Heart left ventricle (tissue), 16 donors: ENCODE measurements around the gene AKIP1. TPM values are rescaled to one million over a fixed set of nuclear protein-coding genes. Genes with fewer than 3 reads are reported as not detected.

Experiments used
- ATAC-seq, 4 donors: fragments of 200-7000 bp; cut with Tn5 transposase; one replicate each; pipeline ENCODE4 v1.9.1; 2020 to 2022; ENCODE audit warnings: moderate library complexity in 4 of 4, mild to moderate bottlenecking in 3 of 4, moderate number of reproducible peaks in 1 of 4
- DNase-seq, 5 donors: peaks; one replicate each; pipeline ENCODE4 v3.0.0-alpha.2; 2020
- H3K27ac ChIP-seq, 12 donors: fragments of 200-600 bp; sonication (generic) in 4 of 12; one replicate each; pipeline versions ENCODE4 v1.5.0 to v1.8.0; 2016 to 2022; ENCODE audit warnings: mild to moderate bottlenecking in 2 of 12
- H3K27me3 ChIP-seq, 9 donors: fragments of 200-600 bp; sonication (generic) in 2 of 9; one replicate each; pipeline versions ENCODE4 v1.5.1 to v1.8.0; 2016 to 2022; ENCODE audit warnings: mild to moderate bottlenecking in 3 of 9
- H3K36me3 ChIP-seq, 9 donors: fragments of 200-600 bp; sonication (generic) in 2 of 9; one replicate each; pipeline versions ENCODE4 v1.5.0 to v1.8.0; 2018 to 2022; ENCODE audit warnings: mild to moderate bottlenecking in 2 of 9
- H3K4me1 ChIP-seq, 12 donors: fragments of 200-600 bp; sonication (generic) in 4 of 12; one replicate each; pipeline versions ENCODE4 v1.5.0 to v1.8.0; 2016 to 2022; ENCODE audit warnings: mild to moderate bottlenecking in 3 of 12
- H3K4me3 ChIP-seq, 12 donors: fragments of 200-600 bp; sonication (generic) in 4 of 12; one replicate each; pipeline versions ENCODE4 v1.5.0 to v1.8.0; 2017 to 2022; ENCODE audit warnings: mild to moderate bottlenecking in 9 of 12, moderate library complexity in 4 of 12
- H3K9me3 ChIP-seq, 12 donors: fragments of 200-600 bp; sonication (generic) in 4 of 12; one replicate each; pipeline versions ENCODE4 v1.5.0 to v1.8.0; 2016 to 2022; ENCODE audit warnings: mild to moderate bottlenecking in 1 of 12
- CTCF ChIP-seq, 12 donors: fragments of 200-600 bp; sonication (generic) in 4 of 12; IDR thresholded peaks; one replicate each; pipeline versions ENCODE4 v1.5.0 to v1.8.0; 2018 to 2022; ENCODE audit warnings: antibody characterized with exemption in 12 of 12, mild to moderate bottlenecking in 5 of 12
- POLR2A ChIP-seq, 2 donors: fragments of 450-650 bp; IDR thresholded peaks; one replicate each; pipeline ENCODE4 v1.6.1; 2017; ENCODE audit warnings: antibody characterized with exemption in 2 of 2, mild to moderate bottlenecking in 2 of 2, moderate library complexity in 2 of 2
- WGBS, 4 donors: extraction: QIAGEN DNeasy Blood & Tissue Kit in 2 of 4; methylation state at CpG; one replicate each; pipeline versions ENCODE4 v1.1.5 to v1.1.7; 2013 to 2018; 5-methylcytosine and 5-hydroxymethylcytosine counted together
- intact Hi-C, 10 donors: fragments of 100-400 bp; cut with DNase I; formaldehyde crosslinking; loops; one replicate each; pipeline versions ENCODE4 v1.11.1 to v1.14.2; 2022
- long read RNA-seq, 3 donors: library from polyadenylated mRNA; unstranded; transcript quantifications; one replicate each; pipeline ENCODE4 v2.0.0, GENCODE V29; 2020 to 2021
- polyA plus RNA-seq, 2 donors: library from polyadenylated mRNA; stranded (reverse); fragments of 200-250 nt; gene quantifications; one replicate each; pipeline ENCODE4 v1.2.3, GENCODE V29; 2013
- total RNA-seq, 9 donors: library from RNA; depleted of rRNA in 2 of 9; stranded (reverse); fragments of >200 nt in 2 of 9; fragmentation: NEBNext Ultra II Directional in 3 of 9; extraction: Animal tissue kit (Norgen Biotek cat#: 25700) in 3 of 9; gene quantifications; one replicate each; pipeline versions ENCODE4 v1.1.0 to v1.2.4, GENCODE V29; 2016 to 2023
- donor health status: ischemic (EF 13 %, LVEDD 7.1; RV severe dilation, severe dysfunction).
- donor health status: healthy with polysubstance abuse.
- donor health status: DM: no; HTN: yes; CAD: no.
- donor health status: DM: no; HTN: no; CAD: no.
- donor health status: ischemic (EF 25% LVEDD 6.9; RV normal size, moderate dysfunction).
- donor health status: ischemic (EF 25% LVEDD 5.7; RV mildly dilated, moderate dysfunction).
- donor health status: healthy.
- donor health status: DM: yes; HTN: yes; CAD: no.
- donor health status: ischemic (EF 35%, LVEDD 5.7; RV mildly dilated, moderate dysfunction).
- donor health status: nonischemic (EF 11% LVEDD 7.7; RV severe dilation, severe dysfunction).
- donor health status: DM: yes; HTN: yes; CAD: no.
- donor health status: PGD.
- donor health status: ischemic (EF 29% LVEDD 5.4; RV normal size, mild dysfunction).
- donor health status: nonischemic (EF 23%, LVEDD 6.1; RV moderate dilation, normal function).

AKIP1 gene
- 10 to 100 TPM; 21.6 to 39.9 (median 27.4) TPM for total RNA-seq
- polyA plus RNA-seq = 10 to 100 TPM; 17.7 to 31.1 TPM
- long read RNA-seq, donor 1, transcript AKIP1-203 (6 exons, 1,327 nt) = major isoform, 11 of 29 reads
- long read RNA-seq, donor 1, transcript AKIP1-210 (5 exons, 1,022 nt) = minor isoform, 5 of 29 reads
- long read RNA-seq, donor 1, transcript AKIP1-201 (5 exons, 1,247 nt) = minor isoform, 5 of 29 reads
- long read RNA-seq, donor 1, partial matches to known transcripts = 0 of 29 reads
- long read RNA-seq, donor 1, other reads (novel, unspliced or antisense) = 5 of 29 reads
- long read RNA-seq, donor 2, transcript AKIP1-210 (5 exons, 1,022 nt) = minor isoform, 12 of 62 reads
- long read RNA-seq, donor 2, transcript AKIP1-203 (6 exons, 1,327 nt) = major isoform, 17 of 62 reads
- long read RNA-seq, donor 2, transcript AKIP1-204 (4 exons, 1,084 nt) = minor isoform, 11 of 62 reads
- long read RNA-seq, donor 2, transcript AKIP1-201 (5 exons, 1,247 nt) = minor isoform, 14 of 62 reads
- long read RNA-seq, donor 2, partial matches to known transcripts = 0 of 62 reads
- long read RNA-seq, donor 2, other reads (novel, unspliced or antisense) = 6 of 62 reads
- long read RNA-seq, donor 3, transcript AKIP1-210 (5 exons, 1,022 nt) = major isoform, 5 of 21 reads
- long read RNA-seq, donor 3, transcript AKIP1-201 (5 exons, 1,247 nt) = major isoform, 5 of 21 reads
- long read RNA-seq, donor 3, transcript AKIP1-203 (6 exons, 1,327 nt) = major isoform, 5 of 21 reads
- long read RNA-seq, donor 3, partial matches to known transcripts = 1 of 21 reads
- long read RNA-seq, donor 3, other reads (novel, unspliced or antisense) = 2 of 21 reads

- H3K4me3 ChIP-seq = peak within 1 kb of the TSS; percentile 40 to 96 (median 85)
- TF ChIP-seq CTCF (IDR thresholded peaks at IDR 0.05) (no peak), POLR2A (IDR thresholded peaks at IDR 0.05) (peak in 1 of 2 donors; percentile 74)
- ATAC-seq (peak; percentile 94 to 97 (median 96)), DNase-seq (peak; percentile 97 to 98 (median 98))
- no peaks in the 10 kb centered on the region for H3K9me3 ChIP-seq
- peaks cover 0 to 52% (median 25%) of the 10 kb centered on the region in 12 donors for H3K4me1 ChIP-seq
- 0 to 2% (median 1%) methylated on average over 43 to 68 of the region's 68 CpGs for WGBS, 4 donors
- H3K36me3 ChIP-seq = peaks cover 0 to 13% (median 3%) of the 10 kb centered on the region in 9 donors
- H3K27ac ChIP-seq = peak within 1 kb of the TSS; percentile 80 to 98 (median 94)
- no peaks in the 10 kb centered on the region for H3K27me3 ChIP-seq
- intact Hi-C loops = loop anchor here in 9 of 10 donors (1.0 to 10.0 kb wide), 12 partner anchors 39 to 229 kb away; partner anchors contain the start of genes TMEM9B (in 6 of the 9), RPL27A (in 3 of the 9) and TRIM66 (in 3 of the 9)
These were observed at the start of gene AKIP1 for GRCh38 chr11:8911029-8911823. Gene AKIP1, plus strand, starts transcription at chr11:8911189. Its CDS starts 261 bp downstream, at chr11:8911450.

- no peak overlapping the region for H3K4me3 ChIP-seq
- TF ChIP-seq CTCF (IDR thresholded peaks at IDR 0.05) (no peak), POLR2A (IDR thresholded peaks at IDR 0.05) (no peak)
- DNase-seq (no peak), ATAC-seq (peak in 1 of 4 donors; percentile 71)
- H3K9me3 ChIP-seq = no peaks in the 10 kb centered on the region
- peaks cover 0 to 55% (median 9%) of the 10 kb centered on the region in 12 donors for H3K4me1 ChIP-seq
- peak overlapping the region in 1 of 12 donors; percentile 19 for H3K27ac ChIP-seq
- no peaks in the 10 kb centered on the region for H3K36me3 ChIP-seq
- no peaks in the 10 kb centered on the region for H3K27me3 ChIP-seq
- WGBS, 4 donors = 70 to 86% (median 76%) methylated on average over 1 of the region's 1 CpG
- intact Hi-C loops = no loop called here
These were observed 47.2 kb upstream of the AKIP1 start for GRCh38 chr11:8863838-8864237.

- TF ChIP-seq POLR2A (IDR thresholded peaks at IDR 0.05) (no peak), CTCF (IDR thresholded peaks at IDR 0.05) (no peak)
- Histone ChIP-seq H3K4me3 (no peak overlapping the region), H3K27me3 (peaks cover 0 to 11% (median 0%) of the 10 kb centered on the region in 9 donors), H3K36me3 (no peaks in the 10 kb centered on the region), H3K27ac (peak overlapping the region in 1 of 12 donors; percentile 58), H3K4me1 (peaks cover 0 to 56% (median 11%) of the 10 kb centered on the region in 12 donors), H3K9me3 (no peaks in the 10 kb centered on the region)
- intact Hi-C loops = no loop called here
- DNase-seq (no peak), ATAC-seq (no peak)
These were observed 45.7 kb upstream of the AKIP1 start for GRCh38 chr11:8865304-8865703.
